Fibroblast of mammary gland (primary cell): ENCODE measurements around the gene DGCR2.
A peak's percentile ranks its signal among the peaks of the same experiment; 100 is the strongest.

Experiments used
- DNase-seq: peaks from one replicate; pipeline ENCODE4 v3.0.0-alpha.2; 2010; ENCODE audit warnings: low read depth
- H3K4me3 ChIP-seq: 2 replicates; pipeline ENCODE4 v1.5.1; 2011; ENCODE audit warnings: low read depth, mild to moderate bottlenecking, low read length, moderate library complexity; ENCODE audit not compliant: control insufficient read depth
- TF ChIP-seq, protein P1 (sequence below): conservative IDR thresholded peaks from 2 replicates; pipeline ENCODE4 v1.5.1; 2011; ENCODE audit warnings: low read depth, low read length, inconsistent platforms; ENCODE audit not compliant: control insufficient read depth, insufficient read depth

The DGCR2 gene

DNA sequence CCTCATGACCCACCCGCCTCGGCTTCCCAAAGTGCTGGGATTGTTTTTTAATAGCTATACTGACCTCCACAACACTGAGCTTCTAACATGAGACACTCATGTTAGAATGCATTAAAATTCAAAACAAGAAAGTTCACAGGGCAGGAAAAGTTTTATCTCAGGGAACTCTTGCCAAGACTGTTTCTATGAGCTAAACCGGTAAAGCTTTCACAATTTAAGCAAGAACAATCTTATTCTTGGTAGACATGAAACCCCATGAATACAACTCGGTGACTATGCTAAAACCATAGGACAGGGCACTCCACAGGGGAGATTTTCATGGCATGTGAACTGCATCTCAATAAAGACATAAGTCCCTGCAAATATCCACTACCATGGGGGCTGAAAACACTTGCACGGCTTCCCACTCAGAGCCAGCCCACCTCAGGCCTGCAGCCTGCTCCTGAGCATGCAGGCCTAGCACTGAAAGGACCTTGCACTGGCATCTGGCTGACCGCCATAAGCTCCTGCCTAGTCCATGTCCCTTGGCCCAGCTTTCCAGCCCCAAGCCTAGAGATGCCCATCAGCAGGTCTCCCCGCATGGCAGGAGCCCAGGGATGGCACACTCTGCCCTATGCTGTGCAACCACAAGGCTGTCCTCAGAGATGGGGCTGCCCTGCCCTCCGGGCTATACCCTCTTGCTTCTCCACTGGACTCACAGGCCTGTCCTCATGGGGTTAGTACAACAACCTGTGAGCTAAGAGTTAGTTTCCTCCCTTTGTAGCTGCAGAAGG, 58.4 kb downstream of the DGCR2 start:
- no peak overlapping the region for H3K4me3 ChIP-seq
- no peak for DNase-seq
- TF ChIP-seq, protein P1, sequence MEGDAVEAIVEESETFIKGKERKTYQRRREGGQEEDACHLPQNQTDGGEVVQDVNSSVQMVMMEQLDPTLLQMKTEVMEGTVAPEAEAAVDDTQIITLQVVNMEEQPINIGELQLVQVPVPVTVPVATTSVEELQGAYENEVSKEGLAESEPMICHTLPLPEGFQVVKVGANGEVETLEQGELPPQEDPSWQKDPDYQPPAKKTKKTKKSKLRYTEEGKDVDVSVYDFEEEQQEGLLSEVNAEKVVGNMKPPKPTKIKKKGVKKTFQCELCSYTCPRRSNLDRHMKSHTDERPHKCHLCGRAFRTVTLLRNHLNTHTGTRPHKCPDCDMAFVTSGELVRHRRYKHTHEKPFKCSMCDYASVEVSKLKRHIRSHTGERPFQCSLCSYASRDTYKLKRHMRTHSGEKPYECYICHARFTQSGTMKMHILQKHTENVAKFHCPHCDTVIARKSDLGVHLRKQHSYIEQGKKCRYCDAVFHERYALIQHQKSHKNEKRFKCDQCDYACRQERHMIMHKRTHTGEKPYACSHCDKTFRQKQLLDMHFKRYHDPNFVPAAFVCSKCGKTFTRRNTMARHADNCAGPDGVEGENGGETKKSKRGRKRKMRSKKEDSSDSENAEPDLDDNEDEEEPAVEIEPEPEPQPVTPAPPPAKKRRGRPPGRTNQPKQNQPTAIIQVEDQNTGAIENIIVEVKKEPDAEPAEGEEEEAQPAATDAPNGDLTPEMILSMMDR: no peak

- H3K4me3 ChIP-seq: no peak overlapping the region
- TF ChIP-seq, protein P1: no peak
- DNase-seq: no peak
Measured at GRCh38 chr22:19062943-19063308, 59.3 kb downstream of the DGCR2 start.

GRCh38 chr22:19062139-19062942, 59.9 kb downstream of the DGCR2 start:
- H3K4me3 ChIP-seq: no peak overlapping the region
- TF ChIP-seq, protein P1: no peak
- no peak for DNase-seq

DNA sequence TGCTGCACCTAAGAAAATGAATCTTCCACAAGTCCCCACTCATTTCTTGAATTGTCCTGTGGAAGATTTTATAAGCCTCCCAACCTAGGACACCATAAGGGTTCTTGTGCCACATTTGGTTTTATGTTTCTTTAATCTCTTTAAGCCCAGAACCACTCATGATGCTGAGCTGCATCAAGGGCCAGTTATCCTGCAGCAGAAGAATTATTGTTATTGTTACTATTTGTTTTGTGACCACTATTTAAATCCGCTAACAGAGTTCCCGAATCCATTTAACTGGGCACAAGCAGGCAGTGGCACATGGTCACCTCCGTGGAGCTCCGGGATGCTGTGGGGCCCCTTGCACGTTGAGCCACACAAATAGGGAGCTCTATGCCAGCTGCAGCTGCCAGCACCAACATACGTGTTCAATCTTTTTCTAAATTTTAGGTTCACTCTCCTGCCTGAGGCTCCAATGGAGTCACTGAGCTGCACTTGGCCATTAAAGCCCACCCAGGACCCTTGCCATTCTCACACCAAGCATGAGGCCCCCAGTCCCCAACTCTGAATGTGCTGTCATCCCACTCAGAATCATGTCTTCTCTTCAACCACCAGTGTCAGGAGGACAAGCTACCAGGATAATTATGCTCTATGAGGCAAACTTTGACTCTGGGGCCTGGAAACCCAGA, 60.6 kb downstream of the DGCR2 start:
- DNase-seq: no peak
- TF ChIP-seq, protein P1: no peak

DNA sequence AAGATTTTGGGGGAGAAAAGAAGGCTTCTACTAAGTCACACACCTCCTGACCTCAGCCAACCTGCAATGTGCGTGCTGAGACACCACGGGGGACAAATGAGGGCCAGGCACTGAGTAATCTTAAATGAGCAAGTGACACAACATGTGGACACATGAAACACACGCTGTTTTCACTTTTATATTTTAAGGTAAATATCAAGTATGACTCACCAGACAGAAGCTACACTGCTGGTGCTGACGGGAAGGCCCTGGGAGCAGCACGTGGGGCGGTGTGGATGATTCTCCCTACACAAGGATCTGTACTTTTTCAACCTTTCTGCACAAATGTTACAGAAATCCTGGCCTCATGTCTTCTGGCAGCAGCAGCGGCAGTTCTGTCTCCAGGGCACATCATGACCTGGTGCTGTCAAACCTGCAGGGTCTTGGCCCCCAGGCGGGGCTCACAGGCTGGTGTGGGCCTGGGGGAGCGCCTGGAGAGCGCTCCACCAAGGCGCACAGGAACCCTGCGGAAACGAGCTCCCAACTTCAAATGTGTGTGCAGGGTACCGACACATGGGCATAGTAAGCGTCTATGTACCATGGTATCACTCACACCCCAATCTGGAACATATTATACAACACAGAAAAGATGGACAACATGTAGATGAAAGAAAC, 61.7 kb downstream of the DGCR2 start:
- TF ChIP-seq, protein P1: no peak
- H3K4me3 ChIP-seq: no peak overlapping the region
- DNase-seq: peak; percentile 62

More for the DNA sequence above, 60.6 kb downstream of the DGCR2 start:
- H3K4me3 ChIP-seq: no peak overlapping the region

GRCh38 chr22:19059481-19060278, 62.5 kb downstream of the DGCR2 start:
- no peak for DNase-seq

More at GRCh38 chr22:19059481-19060278, 62.5 kb downstream of the DGCR2 start:
- H3K4me3 ChIP-seq: no peak overlapping the region
- TF ChIP-seq, protein P1: no peak
